Adrenal gland (tissue), 5 donors: Measurements from ENCODE around the gene TLR7.

ENCODE experiments used
- CTCF ChIP-seq, 6 experiments: fragments of 450-650 bp in 4 of 6; fragments of 200-600 bp in 2 of 6; sonication (generic) in 1 of 6; IDR thresholded peaks; 1 replicate in 5 of 6; 2 replicates in 1 of 6; pipeline versions ENCODE4 v1.5.1 to v1.8.0; 2016 to 2021; ENCODE audit warnings: antibody characterized with exemption in 6 of 6, mild to moderate bottlenecking in 2 of 6, moderate library complexity in 1 of 6
- POLR2A ChIP-seq, 2 donors: fragments of 450-650 bp; IDR thresholded peaks; one replicate each; pipeline ENCODE4 v1.6.1; 2017; ENCODE audit warnings: antibody characterized with exemption in 2 of 2, mild to moderate bottlenecking in 2 of 2, moderate library complexity in 1 of 2
- donor health status: DM: no; HTN: no; CAD: no.

GRCh38 chrX:12891915-12892506, 25.1 kb downstream of the TLR7 start:
- TF ChIP-seq CTCF (IDR thresholded peaks at IDR 0.05) (no peak), POLR2A (IDR thresholded peaks at IDR 0.05) (no peak)
